Stimulated activated naive CD8-positive, alpha-beta T cell treated with anti-CD3 and anti-CD28 coated beads, Interleukin-15, amount 100 ng/mL, for 72 hours (primary cell): ENCODE measurements around the gene PLCG2.
"Not testable (repeated sequence)": the region's sequence is repeated elsewhere in the genome, so short reads cannot be mapped to it uniquely, and the experiment has no call there.

ENCODE experiments used
- ATAC-seq: fragments of 150-1000 bp; cut with Tn5 transposase; 2 replicates; pipeline ENCODE4 v1.10.0; 2021; ENCODE audit warnings: mild to moderate bottlenecking, moderate library complexity
- DNase-seq, 2 donors: peaks; one replicate each; pipeline ENCODE4 v3.0.0; 2021 to 2022
- H3K27ac Mint-ChIP-seq, 2 donors: one replicate each; pipeline ENCODE4 v1.8.0; 2022; ENCODE audit warnings: mild to moderate bottlenecking in 2 of 2, mixed read lengths in 2 of 2, moderate library complexity in 2 of 2
- H3K27me3 Mint-ChIP-seq: one replicate; pipeline ENCODE4 v1.8.0; 2022; ENCODE audit warnings: mixed read lengths
- H3K4me1 Mint-ChIP-seq: one replicate; pipeline ENCODE4 v1.8.0; 2022; ENCODE audit warnings: mild to moderate bottlenecking, mixed read lengths
- H3K4me3 Mint-ChIP-seq, 2 donors: one replicate each; pipeline ENCODE4 v1.8.0; 2022; ENCODE audit warnings: mild to moderate bottlenecking in 2 of 2, mixed read lengths in 2 of 2, moderate library complexity in 1 of 2
- H3K9me3 Mint-ChIP-seq, 2 donors: one replicate each; pipeline ENCODE4 v1.8.0; 2022; ENCODE audit warnings: mixed read lengths in 2 of 2

Gene PLCG2

GRCh38 chr16:81860287-81861266 lies 81.5 kb downstream of the PLCG2 start:
- Mint-ChIP-seq H3K27ac (no peak overlapping the region), H3K4me1 (peaks cover 12% of the 10 kb centered on the region), H3K9me3 (no peaks in the 10 kb centered on the region), H3K27me3 (peaks cover 5% of the 10 kb centered on the region), H3K4me3 (no peak overlapping the region)
- ATAC-seq (no peak), DNase-seq (no peak)

GRCh38 chr16:81861503-81861902 lies 82.4 kb downstream of the PLCG2 start:
- Mint-ChIP-seq H3K9me3 (no peaks in the 10 kb centered on the region), H3K4me1 (peaks cover 12% of the 10 kb centered on the region), H3K4me3 (no peak overlapping the region), H3K27ac (no peak overlapping the region), H3K27me3 (no peaks in the 10 kb centered on the region)
- peak; percentile 40 for ATAC-seq
- no peak for DNase-seq

GRCh38 chr16:81861915-81862314 lies 82.8 kb downstream of the PLCG2 start:
- ATAC-seq = no peak
- Mint-ChIP-seq H3K27ac (no peak overlapping the region), H3K4me3 (no peak overlapping the region), H3K4me1 (peaks cover 12% of the 10 kb centered on the region), H3K27me3 (no peaks in the 10 kb centered on the region), H3K9me3 (no peaks in the 10 kb centered on the region)
- DNase-seq = no peak

DNA sequence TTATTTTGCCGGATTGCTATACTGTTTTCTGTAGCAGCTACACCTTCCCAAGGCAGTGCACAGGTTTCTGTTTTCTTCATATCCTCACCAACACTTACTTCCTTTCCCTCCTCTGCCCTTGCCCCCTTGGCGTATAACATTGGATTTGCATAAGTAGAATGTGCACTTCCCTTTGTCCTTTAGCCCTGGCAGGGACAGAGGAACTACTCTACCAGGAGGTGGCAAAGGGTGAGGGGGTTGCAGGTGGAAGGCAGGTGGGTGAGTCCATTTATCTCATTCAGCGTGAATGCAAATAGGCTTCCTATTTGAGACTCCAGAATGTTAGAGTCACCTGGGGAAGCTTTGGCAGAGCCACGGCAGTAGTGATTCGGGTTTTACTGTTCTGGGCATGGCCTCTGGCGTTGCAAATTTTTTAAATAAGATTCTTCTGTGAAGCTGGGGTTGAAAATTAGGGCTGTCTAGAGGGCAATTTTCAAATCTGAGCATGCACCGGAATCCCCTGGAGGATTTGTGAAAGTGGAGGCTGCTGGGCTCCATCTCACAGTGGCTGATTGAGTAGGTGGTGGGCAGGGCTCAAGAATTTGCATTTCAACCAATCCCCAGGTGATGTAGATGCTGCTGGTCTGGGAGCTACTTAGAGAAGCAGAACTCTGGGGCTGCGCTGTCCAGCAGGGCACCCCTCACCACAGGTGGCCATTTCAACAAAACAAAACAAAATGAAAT lies 84.7 kb downstream of the PLCG2 start:
- Mint-ChIP-seq H3K9me3 (no peaks in the 10 kb centered on the region), H3K4me3 (no peak overlapping the region), H3K27ac (no peak overlapping the region), H3K4me1 (peaks cover 12% of the 10 kb centered on the region), H3K27me3 (peaks cover under 1% of the 10 kb centered on the region)
- DNase-seq = no peak
- ATAC-seq = no peak

GRCh38 chr16:81864646-81865382 lies 85.7 kb downstream of the PLCG2 start:
- H3K9me3 Mint-ChIP-seq = no peaks in the 10 kb centered on the region

GRCh38 chr16:81866820-81867440 lies 87.8 kb downstream of the PLCG2 start:
- Mint-ChIP-seq H3K4me3 (no peak overlapping the region), H3K9me3 (no peaks in the 10 kb centered on the region), H3K4me1 (peaks cover 3% of the 10 kb centered on the region), H3K27me3 (peaks cover 8% of the 10 kb centered on the region), H3K27ac (no peak overlapping the region)
- DNase-seq (no peak), ATAC-seq (no peak)

More at GRCh38 chr16:81864646-81865382, 85.7 kb downstream of the PLCG2 start:
- Mint-ChIP-seq H3K27ac (peak overlapping the region in 1 of 2 donors; percentile 86), H3K27me3 (peaks cover 8% of the 10 kb centered on the region), H3K4me3 (no peak overlapping the region), H3K4me1 (peaks cover 12% of the 10 kb centered on the region)
- DNase-seq (no peak), ATAC-seq (no peak)

DNA sequence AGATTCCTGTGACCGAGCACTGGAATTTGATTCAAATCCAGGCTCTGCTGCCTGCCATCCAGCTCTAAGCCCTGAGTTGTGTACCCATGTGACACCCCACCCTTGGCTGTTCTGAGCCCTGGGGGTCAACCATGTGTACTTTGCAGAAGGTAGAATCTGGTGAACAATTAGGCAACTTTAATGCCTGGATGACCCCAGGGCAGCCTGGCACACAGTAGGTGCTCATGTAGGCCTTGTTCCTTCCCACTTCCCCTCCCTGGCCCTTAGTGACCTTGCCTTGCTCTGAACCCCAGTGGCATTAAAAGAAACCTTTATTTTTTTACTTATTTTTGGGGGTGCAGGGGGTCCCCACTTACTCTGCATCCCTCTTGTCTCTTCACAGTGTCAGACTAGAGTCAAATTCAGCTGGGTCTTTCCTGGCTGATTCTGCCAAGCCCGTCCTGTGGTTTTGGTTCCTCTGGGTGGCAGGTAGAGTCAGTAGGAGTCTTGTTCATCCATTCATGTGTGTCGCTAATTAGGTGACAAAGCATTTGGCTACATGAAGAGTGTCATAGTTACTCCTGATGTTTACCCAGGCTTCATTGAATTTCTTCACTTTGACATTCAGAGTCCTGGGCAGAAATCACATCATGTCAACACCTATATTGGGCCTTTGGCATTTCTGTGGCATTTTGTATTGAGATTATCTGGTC lies 89.1 kb downstream of the PLCG2 start:
- peaks cover 14% of the 10 kb centered on the region for H3K4me1 Mint-ChIP-seq
- no peak overlapping the region for H3K4me3 Mint-ChIP-seq
- H3K27me3 Mint-ChIP-seq = peaks cover 8% of the 10 kb centered on the region
- DNase-seq (no peak), ATAC-seq (no peak)
- H3K9me3 Mint-ChIP-seq = no peaks in the 10 kb centered on the region
- no peak overlapping the region for H3K27ac Mint-ChIP-seq

DNA sequence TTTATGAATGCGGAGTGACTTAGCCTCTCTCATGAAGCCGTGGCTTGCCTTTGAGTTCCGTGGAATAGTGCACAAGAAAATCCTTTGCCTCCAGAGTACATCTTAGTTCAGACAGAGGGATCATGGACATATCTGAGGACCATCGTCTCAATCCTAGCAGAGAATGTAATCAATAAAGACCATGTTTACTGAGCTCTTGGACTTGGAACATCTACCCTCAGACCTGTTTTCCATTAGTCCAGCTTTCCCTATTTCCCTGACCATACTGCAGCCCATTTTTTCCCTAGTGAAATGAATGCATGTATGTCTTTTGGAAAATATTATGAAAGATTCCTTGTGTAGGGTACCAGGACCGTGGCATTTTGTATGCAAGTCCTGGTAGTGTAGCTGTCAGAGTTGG lies 90.2 kb downstream of the PLCG2 start:
- ATAC-seq (no peak), DNase-seq (no peak)
- peaks cover 14% of the 10 kb centered on the region for H3K4me1 Mint-ChIP-seq
- no peaks in the 10 kb centered on the region for H3K9me3 Mint-ChIP-seq
- H3K27me3 Mint-ChIP-seq = peaks cover 8% of the 10 kb centered on the region
- H3K4me3 Mint-ChIP-seq = no peak overlapping the region
- H3K27ac Mint-ChIP-seq = no peak overlapping the region

DNA sequence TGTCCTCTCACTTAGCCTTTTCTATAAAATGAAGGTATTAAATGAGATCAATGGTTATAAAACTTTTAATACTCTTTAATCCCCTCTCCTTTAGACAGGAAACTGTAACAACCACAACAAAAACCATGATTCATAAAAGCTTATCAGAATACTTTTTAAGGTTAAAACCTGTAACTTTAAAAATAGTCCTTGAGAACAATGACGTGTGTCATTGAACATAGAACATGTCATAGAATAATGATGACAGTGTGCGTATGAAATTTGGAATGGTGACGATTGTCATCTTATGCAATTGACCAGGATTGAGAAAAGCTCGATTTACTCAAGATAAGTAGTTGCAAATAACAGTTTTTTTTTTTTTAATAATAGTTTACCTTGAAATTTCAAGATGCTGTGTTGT lies 94.1 kb downstream of the PLCG2 start:
- DNase-seq (no peak), ATAC-seq (no peak)
- Mint-ChIP-seq H3K27me3 (peaks cover 8% of the 10 kb centered on the region), H3K4me3 (no peak overlapping the region), H3K9me3 (no peaks in the 10 kb centered on the region), H3K4me1 (peaks cover 14% of the 10 kb centered on the region), H3K27ac (no peak overlapping the region)

GRCh38 chr16:81873843-81874752 lies 95.0 kb downstream of the PLCG2 start:
- Mint-ChIP-seq H3K27ac (no peak overlapping the region), H3K9me3 (no peaks in the 10 kb centered on the region), H3K4me1 (peaks cover 14% of the 10 kb centered on the region), H3K4me3 (no peak overlapping the region), H3K27me3 (peaks cover 4% of the 10 kb centered on the region)
- DNase-seq (peak; percentile 38 to 52), ATAC-seq (peak; percentile 84)

DNA sequence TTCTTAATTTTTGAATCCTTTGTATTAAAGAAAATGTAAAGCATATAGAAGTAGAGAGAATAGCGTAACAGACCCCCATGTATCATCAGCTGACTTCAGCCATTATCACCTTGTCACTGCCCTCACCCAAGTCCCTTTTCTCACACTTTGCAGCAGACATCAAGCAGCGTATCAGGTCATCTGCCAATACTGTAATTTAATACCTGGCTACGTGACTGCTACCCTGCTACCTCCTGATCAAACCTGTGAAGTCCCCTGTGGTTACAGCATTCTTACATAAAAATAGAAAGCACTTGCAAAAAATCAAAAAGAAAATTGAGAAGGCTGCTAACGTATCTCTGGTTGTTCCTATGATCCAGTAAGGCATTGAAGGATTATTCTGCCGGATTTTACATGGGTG lies 96.4 kb downstream of the PLCG2 start:
- ATAC-seq (no peak), DNase-seq (no peak)
- H3K4me3 Mint-ChIP-seq = no peak overlapping the region
- peaks cover 14% of the 10 kb centered on the region for H3K4me1 Mint-ChIP-seq
- H3K27me3 Mint-ChIP-seq = no peaks in the 10 kb centered on the region
- no peak overlapping the region for H3K27ac Mint-ChIP-seq
- H3K9me3 Mint-ChIP-seq = no peaks in the 10 kb centered on the region

- Mint-ChIP-seq H3K27ac (no peak overlapping the region), H3K4me3 (no peak overlapping the region), H3K4me1 (peaks cover 14% of the 10 kb centered on the region), H3K27me3 (peaks cover 6% of the 10 kb centered on the region), H3K9me3 (no peaks in the 10 kb centered on the region)
- ATAC-seq (no peak), DNase-seq (no peak)
These were observed 97.3 kb downstream of the PLCG2 start for GRCh38 chr16:81876273-81876900.

DNA sequence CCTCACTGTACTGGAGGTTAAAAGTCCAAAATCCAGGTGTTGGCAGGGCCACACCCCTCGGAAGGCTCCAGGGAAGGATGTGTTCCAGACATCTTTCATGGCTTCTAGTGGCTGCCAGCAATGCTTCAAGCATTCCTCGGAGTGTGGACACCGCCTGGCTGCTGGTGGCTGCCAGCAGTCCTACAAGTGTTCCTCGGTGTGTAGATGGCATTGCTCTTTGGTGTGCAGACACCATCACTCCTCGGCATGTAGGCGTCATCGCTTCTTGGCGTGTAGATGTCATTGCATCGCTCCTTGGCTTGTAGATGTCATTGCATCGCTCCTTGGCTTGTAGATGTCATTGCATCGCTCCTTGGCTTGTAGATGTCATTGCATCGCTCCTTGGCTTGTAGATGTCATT lies 98.4 kb downstream of the PLCG2 start:
- not testable (repeated sequence) for DNase-seq, H3K4me3 Mint-ChIP-seq, H3K27me3 Mint-ChIP-seq, H3K9me3 Mint-ChIP-seq, H3K4me1 Mint-ChIP-seq, H3K27ac Mint-ChIP-seq, ATAC-seq
